ENCODE measurements around the gene KANK3.
"Not testable (repeated sequence)": the region's sequence is repeated elsewhere in the genome, so short reads cannot be mapped to it uniquely, and the experiment has no call there.

The KANK3 gene

DNA sequence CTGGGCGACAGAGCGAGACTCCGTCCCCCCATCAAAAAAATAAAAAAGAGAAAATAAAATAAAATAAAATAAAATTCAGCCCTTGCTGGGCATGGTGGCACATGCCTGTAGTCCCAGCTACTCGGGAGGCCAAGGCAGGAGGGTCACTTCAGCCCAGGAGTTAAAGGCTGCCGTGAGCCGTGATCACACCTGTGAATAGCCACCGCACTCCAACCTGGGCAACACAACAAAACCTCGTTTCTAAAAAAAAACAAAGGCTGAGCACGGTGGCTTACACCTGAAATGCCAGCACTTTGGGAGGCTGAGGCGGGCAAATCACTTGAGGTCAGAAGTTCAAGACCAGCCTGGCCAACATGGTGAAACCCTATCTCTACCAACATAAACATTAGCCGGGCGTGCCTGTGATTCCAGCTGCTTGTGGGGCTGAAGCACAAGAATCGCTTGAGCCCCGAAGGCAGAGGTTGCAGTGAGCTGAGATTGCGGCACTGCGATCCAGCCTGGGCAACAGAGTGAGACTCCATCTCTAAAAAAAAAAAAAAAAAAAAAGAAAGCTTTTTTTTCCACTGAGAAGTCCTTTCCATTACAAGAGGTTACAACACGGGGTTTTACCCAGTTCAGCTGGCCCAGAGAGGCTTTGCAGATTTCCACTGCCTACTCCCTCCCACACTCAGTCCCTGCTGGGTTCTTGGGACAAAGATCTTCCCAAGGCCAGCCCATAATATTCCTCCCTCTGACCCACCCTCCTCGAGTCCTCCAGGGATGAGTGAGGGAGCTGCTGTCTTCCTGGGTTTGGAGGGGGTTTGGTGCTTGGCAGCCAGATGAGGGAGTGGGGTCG, 27.3 kb upstream of the KANK3 start:
- no peak for DNase-seq

DNA sequence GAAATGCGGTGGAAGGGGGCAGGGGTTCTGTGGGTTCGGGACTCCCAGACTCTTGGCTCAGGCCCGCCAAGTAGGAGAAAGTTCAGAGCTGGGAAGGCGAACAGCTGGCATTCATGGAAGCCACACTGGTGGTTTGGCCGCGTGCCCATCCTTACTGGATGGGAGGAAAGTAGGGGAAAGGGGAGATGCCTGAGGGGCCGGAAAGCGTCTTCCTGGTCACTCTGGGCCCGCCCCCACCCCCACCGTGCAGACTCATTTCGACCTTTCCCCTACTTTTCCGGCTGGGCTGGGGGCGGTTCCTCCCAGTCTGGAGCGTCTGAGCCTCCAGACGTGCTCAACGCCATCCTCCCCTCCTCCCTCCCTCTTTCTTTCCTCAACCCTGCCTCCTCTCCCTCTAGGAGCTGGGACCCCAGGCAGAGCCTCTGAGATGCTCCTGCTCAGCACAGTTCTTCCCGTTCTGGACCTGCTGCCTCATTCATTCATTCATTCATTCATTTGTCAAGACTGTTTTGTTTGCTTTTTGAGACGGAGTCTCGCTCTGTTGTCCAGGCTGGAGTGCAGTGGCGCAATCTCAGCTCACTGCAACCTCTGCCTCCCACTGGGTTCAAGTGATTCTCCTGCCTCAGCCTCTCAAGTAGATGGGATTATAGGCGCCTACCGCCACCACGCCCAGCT, 24.4 kb upstream of the KANK3 start:
- DNase-seq: no peak

DNA sequence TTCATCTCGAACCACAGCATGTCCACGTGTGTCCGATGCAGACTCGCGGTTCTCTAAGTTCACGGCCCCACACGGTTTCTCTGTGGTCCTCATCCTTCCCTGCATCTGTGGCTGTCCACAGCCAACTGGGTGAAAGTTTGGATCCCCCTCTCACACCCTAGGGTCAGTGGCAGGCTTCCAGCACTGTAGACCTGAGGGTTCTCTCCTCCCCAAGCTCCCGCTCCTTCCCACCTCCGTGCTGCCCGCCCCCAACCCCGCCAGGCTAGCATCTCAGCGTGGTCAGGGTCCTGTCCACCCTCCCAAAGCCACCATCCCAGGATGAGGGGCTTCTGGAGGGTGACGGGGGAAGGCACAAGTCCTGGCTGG, 23.9 kb upstream of the KANK3 start:
- DNase-seq: no peak

DNA sequence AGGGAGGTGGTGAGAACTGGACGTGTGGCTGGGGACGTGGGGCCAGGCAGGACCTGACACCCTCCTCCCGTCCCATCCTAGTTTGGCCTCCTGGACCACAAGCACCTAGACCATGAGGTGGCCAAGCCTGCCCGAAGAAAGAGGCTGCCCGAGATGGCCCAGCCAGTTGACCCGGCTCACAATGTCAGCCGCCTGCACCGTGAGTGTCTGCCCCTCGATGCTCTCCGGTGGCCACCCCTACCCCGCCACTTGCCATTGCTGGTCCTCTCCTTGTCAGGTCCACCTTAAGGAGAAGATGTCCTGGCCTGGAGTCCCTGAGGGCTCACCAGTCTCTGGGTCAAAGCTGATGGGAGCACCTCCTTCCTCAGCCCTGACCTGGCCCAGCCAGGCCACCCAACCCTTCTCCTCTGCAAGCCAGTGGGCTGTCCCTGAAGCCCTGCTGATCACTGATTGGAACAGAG, 23.1 kb upstream of the KANK3 start:
- no peak for DNase-seq

DNA sequence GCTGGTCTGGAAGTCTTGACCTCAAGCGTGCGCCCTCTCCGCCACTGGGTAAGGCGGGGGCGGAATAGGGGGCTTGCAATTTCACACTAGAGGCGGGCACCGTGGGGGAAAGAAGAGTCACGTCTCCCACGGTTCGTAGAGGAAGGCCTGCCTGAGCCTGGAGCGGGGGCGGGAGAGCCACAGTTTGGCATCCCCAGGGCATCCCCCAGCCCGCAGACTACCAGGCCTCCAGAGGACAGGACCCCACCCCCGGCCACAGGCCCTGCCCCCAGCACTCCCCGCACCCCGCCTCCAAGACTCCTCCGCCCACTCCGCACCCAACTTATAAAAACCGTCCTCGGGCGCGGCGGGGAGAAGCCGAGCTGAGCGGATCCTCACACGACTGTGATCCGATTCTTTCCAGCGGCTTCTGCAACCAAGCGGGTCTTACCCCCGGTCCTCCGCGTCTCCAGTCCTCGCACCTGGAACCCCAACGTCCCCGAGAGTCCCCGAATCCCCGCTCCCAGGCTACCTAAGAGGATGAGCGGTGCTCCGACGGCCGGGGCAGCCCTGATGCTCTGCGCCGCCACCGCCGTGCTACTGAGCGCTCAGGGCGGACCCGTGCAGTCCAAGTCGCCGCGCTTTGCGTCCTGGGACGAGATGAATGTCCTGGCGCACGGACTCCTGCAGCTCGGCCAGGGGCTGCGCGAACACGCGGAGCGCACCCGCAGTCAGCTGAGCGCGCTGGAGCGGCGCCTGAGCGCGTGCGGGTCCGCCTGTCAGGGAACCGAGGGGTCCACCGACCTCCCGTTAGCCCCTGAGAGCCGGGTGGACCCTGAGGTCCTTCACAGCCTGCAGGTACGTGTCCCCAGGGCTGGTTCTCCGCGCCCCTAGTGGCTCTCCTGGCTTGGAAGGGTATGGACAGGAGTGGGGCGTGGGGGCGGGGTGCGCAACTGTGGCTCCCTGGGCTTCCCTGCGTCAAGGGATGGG, 21.0 kb upstream of the KANK3 start, which contains the start of gene ANGPTL4:
TSS of gene ANGPTL4 (plus strand) at position 353 of the 969 bp plus-strand sequence. CDS start at position 520, 167 bp downstream.
- peak; percentile 81 for DNase-seq

DNA sequence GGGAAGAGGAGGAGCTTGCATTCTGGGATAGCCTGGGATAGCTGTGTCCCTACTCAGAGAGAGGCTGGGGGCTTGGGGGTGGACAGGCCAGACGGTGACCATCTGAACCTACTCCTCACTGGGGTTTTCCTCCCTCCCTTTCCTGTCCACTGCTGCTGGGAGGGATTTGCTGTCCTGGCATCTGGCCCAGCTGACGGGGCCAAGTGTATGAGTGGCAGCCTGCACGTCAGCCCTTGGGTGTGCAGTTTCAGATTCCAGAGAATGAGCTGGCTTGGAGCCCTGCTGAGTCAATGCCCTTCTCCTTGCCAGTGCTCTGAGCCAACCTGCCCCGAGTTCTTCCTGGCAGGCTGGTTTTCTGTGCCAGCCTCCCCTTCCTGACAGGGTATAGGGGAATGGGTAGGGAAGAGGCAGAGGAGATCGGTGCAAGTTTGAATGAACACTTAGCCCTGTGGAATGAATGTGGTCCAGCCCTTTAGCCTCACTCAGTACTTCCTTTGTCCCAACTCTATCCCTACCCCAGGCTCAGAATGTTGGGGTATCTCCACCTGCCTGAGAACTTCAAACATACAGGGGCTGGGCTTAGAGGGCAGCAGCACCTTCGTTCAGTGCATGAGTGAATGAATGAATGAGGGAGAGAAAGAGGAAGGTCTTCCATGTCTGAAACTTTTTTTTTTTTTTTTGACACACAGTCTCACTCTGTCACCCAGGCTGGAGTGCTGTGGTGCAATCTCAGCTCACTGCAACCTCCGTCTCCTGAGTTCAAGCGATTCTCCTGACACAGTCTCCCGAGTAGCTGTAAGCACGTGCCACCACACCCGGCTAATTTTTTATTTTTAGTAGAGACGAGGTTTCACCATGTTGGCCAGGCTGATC, 19.1 kb upstream of the KANK3 start:
- DNase-seq: peak; percentile 65

DNA sequence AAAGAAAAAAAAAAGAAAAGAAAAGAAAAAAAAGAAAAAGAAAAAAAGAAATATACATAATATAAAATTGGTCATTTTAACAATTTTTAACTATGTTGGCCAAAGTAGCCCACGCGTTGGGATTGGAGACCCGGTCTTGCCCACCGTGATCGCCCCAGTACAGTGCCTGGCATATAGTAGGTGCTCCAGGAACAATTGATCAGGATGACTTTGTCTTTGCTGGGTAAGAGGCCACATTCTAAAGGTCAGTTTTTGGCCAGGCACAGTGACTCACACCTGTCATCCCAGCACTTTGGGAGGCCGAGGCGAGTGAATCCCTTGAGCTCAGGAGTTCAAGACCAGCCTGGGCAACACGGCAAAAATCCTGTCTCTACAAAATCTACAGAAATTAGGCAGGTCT, 17.1 kb upstream of the KANK3 start:
- DNase-seq: no peak

DNA sequence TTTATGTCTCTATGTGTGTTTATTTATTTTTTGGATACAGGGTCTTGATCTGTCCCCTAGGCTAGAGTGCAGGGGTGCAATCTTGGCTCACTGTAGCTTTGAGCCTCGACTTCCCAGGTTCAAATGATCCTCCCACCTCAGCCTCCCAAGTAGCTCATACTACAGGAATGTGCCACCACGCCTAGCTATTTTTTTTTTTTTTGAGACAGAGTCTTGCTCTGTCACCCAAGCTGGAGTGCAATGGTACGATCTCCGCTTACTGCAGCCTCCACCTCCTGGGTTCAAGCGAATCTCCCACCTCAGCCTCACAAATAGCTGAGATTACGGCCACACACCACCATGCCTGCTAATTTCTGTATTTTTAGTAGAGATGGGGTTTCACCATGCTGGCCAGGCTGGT, 15.9 kb upstream of the KANK3 start:
- DNase-seq: no peak

DNA sequence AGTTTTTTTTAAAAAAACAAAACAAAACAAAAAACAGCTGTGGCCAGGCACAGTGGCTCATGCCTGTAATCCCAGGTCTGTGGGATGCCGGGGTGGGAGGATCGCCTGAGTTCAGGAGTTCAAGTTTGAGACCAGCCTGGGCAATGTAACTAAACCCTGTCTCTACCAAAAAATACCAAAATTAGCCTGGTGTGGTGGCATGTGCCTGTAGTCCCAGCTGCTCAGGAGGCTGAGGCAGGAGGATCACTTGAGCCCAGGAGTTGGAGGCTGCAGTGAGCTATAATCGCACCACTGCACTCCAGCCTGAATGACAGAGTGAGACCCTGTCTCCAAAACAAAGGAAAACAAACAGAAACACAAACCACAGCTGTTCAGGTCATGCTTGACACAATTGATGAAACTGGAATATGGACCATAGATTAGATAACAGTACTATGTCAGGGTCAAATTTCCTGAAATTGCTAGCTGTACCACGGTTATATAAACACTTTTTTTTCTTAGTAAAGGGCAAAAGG, 14.0 kb upstream of the KANK3 start:
- no peak for DNase-seq

DNA sequence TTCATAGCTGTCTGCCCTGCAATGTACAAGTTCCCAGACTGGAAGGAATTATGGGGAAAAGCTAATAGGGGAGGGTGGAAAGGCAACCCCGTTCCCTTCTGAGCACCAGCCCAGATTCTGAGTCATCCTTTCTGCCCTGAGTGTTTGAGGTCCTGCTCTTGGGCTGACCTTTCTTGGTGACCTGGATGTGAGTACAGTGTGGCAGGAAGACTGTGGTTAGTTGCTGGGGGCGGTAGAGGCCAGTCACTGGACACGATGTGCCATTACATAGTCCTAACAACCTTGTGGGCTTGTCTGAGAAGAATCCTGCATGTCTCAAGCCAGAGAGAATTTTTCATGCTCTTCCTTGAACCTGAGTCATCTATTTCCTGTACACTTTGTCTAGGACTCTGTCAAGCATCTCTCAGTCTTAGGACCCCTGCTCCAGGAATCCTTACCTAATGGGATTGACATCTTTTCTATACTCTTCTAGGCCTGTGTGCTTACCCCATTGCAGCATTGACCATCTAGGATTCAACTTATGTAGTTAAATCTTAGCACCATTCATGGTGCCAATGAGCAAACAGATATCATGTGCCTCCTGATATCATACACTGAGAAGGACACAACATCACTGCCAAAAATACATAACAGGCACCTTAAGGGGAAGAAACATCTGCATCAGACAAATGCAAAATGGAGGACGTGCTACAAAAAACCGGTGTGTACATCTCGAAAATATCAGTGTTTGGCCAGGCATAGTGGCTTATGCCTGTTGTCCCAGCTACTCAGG, 12.8 kb upstream of the KANK3 start:
- DNase-seq: no peak

DNA sequence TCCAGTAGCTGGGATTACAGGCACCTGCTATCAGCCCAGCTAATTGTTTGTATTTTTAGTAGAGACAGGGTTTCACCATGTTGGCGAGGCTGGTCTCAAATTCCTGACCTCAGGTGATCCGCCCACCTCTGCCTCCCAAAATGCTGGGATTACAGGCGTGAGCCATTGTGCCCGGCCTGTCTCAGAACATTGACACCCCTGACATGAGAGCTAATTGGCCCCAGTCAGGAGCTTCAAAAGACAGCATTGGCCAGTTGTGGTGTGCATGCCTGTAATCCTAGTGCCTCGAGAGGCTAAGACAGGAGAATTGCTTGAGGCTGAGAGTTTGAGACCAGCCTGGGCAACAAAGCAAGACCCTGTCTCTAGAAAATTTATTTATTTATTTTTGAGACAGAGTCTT, 9.8 kb upstream of the KANK3 start:
- not testable (repeated sequence) for DNase-seq

DNA sequence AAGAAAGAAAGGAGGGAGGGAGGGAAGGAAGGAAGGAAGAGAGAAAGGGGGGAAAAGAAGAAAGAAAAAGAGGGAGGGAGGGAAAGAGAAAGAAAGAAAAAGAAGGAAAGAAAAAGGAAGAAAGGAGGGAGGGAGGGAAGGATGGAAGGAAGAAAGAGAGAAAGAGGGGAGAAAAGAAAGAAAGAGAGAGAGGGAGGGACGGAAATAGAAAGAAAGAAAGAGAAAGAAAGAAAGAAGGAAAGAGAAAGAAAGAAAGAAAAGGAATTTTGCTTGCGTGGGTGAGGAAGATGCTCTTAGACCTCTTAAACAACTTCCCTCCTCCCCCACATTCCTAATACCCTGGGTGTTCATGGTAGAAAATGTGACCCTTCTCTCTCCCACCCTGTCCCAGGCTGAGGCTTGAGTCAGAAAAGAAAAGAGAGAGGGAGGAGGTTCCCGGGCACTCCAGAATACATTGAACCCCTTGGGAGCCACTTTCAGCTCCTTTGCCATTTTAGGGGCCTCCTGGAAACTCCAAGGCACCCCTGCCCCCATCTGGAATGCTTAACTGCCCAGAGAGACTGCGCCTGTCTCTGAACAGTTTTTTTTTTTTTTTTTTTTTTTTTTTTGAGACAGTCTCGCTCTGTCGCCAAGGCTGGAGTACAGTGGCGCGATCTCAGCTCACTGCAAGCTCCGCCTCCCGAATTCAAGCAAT, 9.2 kb upstream of the KANK3 start:
- no peak for DNase-seq

DNA sequence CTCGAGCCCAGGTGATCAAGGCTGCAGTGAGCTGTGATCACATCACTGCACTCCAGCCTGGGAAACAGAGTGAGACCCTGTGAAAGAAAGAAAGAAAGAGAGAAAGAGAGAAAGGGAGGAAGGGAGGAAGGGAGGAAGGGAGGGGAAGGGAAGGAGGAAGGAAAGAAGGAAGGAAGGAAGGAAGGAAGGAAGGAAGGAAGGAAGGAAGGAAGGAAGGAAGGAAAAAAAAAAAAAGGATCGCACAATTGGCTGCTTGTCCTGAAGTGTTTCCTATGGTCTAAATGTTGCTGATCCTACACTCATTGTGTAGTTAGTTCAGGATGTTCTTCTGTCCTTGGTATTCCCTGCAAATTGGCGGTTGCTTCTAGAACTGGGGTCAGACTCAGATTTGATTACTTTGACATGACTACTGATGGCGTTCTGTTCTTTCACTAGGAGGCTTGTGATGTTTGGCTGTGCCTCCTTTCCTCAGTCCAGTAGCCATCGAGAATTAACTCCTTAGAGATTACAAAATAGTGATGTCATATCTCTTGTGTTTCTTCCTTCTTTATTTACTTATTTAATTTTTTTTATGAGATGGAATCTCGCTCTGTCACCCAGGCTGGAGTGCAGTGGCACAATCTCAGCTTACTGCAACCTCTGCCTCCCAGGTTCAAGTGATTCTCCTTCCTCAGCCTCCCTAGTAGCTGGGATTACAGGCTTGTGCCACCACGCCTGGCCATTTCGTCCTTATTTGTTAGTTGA, 6.7 kb upstream of the KANK3 start:
- not testable (repeated sequence) for DNase-seq

DNA sequence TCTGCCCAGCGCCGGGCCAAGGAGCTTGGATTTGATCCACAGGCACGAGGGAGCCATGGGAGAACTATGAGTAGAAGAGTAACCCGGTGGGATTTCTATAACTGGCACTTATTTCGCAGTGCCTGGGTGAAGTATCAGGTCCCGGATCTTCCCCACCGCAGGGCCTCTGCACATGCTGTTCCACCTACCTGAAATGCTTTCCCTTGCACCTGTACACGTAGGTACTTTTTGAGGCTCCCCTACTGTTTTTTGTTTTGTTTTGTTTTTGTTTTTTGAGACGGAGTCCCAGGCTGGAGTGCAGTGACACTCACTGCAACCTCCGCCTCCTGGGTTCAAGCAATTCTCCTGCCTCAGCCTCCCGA, 402 bp upstream of the KANK3 start:
- no peak for DNase-seq

DNA sequence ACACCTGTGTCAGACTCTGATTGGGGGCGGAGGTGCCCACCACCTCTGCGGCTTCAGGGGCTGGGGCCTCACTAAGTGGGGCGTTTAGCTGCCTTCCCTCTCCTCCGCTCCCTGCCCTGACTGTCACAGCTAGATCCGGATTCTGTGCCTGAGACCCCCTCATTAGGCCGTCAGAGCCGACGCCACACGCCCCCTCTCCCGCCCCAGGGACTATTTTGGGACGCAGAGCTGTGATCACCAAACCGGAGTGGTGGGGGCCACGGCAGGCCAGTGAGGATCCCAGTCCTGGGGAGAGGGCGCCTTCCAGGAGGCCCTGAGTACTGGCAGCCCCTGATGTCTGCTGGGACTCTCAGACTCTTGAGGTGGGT, 762 bp downstream of the KANK3 start:
- DNase-seq: no peak

DNA sequence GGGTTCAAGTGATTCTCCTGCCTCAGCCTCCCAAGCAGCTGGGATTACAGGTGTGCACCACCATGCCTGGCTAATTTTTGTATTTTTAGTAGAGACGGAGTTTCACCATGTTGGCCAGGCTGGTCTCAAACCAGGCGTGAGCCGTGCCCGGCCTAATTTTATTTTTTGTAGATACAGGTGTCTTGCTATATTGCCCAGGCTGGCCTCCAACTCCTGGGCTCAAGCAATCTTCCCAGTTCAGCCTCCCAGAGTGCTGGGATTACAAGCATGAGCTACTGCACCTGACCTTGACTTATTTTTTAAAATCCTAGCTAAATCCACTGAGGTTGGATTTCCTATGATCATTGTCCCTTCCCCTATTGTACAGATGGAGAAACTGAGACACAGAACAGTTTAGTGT, 1.6 kb downstream of the KANK3 start:
- not testable (repeated sequence) for DNase-seq

DNA sequence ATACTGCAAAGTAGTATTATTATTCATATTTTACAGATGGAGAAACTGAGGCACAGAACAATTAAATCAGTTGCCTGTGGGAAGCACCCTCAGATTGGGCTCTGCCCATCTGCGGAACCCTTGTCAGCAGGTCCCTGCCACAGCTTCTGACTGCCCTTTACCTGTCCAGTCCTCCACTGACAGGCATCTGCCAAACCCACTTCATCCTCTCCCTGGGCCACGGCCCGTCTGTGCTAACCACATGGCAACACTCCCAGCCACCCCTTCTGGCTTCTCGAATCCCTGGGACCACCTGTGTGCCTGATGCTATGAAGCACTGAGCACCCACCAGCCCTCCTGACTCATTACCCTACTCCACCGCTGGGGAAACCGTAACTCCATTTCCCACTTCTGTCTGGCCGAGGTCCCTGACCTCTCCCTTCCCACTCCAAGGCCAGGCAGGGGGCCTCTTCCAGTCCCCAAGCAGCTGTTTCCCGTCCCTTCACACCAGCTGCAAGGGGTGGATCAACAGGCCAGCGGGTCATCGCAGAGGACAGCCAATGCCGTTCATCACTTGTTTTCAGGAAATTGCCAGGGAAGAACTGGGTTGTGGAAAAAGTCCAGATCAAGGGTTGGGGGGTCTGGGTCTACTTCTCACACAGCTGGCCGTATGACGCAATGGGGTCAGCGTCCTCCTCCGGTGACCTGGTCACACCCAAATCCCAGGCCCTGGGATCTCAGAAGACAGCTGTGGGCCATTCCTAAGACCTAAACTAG, 2.5 kb downstream of the KANK3 start:
- DNase-seq: no peak

DNA sequence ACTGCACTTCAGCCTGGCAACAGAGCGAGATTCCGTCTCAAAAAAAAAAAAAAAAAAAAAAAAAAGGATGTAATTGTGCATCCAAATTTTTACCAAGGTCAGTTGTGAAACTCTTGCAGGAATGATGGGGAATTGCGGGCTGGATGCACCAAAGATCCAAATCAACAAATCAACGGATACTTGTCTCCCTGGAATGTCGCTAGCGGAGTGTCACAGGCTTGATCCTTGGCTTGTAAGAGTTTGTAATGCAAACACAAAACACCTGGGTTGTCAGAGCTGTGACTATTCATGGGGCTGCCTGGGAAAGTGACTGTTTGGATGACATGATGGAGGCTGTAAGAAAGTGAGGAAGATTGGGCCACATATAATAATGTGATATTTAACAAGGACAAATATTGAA, 4.2 kb downstream of the KANK3 start:
- DNase-seq: no peak

DNA sequence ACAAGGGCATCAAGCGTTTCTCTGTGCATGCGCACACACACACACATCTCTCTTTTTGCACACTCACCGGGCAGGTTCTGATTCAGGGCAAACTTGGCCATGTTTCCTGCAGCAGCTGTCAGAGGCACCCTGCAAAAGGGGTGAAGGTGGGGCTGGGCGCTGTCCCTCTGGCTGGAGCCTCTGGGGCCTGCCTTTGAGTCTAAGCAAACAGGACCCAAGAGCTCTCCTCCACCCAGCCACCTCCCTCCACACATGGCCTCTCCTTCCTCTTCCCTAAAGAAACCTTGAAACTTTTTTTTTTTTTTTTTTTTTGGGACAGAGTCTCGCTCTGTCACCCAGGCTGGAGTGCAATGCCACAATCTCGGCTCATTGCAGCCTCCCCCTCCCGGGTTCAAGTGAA, 5.3 kb downstream of the KANK3 start:
- DNase-seq: no peak

Measured in activated CD8-positive, alpha-beta memory T cell treated with anti-CD3 and anti-CD28 coated beads, Interleukin-2, amount 50 U/mL, for 48 hours (primary cell).